ENCODE data around the gene SIRT1.

SIRT1 gene

DNA sequence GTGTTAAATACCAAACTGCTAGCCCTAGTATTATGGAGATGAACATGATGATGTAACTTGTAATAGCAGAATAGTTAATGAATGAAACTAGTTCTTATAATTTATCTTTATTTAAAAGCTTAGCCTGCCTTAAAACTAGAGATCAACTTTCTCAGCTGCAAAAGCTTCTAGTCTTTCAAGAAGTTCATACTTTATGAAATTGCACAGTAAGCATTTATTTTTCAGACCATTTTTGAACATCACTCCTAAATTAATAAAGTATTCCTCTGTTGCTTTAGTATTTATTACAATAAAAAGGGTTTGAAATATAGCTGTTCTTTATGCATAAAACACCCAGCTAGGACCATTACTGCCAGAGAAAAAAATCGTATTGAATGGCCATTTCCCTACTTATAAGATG lies 33.2 kb downstream of the SIRT1 start:
- no peak for DNase-seq (ENCODE audit: low spot score)
- TF ChIP-seq, protein P1, sequence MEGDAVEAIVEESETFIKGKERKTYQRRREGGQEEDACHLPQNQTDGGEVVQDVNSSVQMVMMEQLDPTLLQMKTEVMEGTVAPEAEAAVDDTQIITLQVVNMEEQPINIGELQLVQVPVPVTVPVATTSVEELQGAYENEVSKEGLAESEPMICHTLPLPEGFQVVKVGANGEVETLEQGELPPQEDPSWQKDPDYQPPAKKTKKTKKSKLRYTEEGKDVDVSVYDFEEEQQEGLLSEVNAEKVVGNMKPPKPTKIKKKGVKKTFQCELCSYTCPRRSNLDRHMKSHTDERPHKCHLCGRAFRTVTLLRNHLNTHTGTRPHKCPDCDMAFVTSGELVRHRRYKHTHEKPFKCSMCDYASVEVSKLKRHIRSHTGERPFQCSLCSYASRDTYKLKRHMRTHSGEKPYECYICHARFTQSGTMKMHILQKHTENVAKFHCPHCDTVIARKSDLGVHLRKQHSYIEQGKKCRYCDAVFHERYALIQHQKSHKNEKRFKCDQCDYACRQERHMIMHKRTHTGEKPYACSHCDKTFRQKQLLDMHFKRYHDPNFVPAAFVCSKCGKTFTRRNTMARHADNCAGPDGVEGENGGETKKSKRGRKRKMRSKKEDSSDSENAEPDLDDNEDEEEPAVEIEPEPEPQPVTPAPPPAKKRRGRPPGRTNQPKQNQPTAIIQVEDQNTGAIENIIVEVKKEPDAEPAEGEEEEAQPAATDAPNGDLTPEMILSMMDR (IDR thresholded peaks at IDR 0.05; ENCODE audit: extremely low read depth, missing control alignments) = no peak

- TF ChIP-seq, protein P1 (IDR thresholded peaks at IDR 0.05; ENCODE audit: extremely low read depth, missing control alignments) = no peak
- no peak for DNase-seq (ENCODE audit: low spot score)
Measured at GRCh38 chr10:67921065-67921464, 36.6 kb downstream of the SIRT1 start.

- no peak for DNase-seq (ENCODE audit: low spot score)
- TF ChIP-seq, protein P1 (IDR thresholded peaks at IDR 0.05; ENCODE audit: extremely low read depth, missing control alignments) = no peak
Measured at GRCh38 chr10:67923551-67923950, 39.1 kb downstream of the SIRT1 start.

DNA sequence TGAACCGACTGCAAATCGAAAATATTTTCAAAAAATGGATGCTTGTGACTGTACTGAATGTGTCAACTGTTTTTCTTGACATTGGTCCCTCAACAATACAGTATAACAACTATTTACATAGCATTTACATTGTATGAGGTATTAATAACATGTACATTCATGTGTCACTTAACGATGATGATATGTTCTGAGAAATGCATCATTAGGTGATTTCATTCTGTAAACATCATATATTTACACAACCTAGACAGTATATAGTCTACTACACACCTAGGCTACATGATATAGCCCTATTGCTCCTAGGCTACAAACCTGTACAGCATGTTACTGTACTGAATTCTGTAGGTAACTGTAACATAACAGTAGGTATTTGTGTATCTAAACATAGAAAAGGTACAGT lies 39.7 kb downstream of the SIRT1 start:
- DNase-seq (ENCODE audit: low spot score) = no peak
- TF ChIP-seq, protein P1 (IDR thresholded peaks at IDR 0.05; ENCODE audit: extremely low read depth, missing control alignments) = no peak

- no peak for DNase-seq (ENCODE audit: low spot score)
- TF ChIP-seq, protein P1 (IDR thresholded peaks at IDR 0.05; ENCODE audit: extremely low read depth, missing control alignments) = no peak
Measured at GRCh38 chr10:67925449-67926005, 41.1 kb downstream of the SIRT1 start.

DNA sequence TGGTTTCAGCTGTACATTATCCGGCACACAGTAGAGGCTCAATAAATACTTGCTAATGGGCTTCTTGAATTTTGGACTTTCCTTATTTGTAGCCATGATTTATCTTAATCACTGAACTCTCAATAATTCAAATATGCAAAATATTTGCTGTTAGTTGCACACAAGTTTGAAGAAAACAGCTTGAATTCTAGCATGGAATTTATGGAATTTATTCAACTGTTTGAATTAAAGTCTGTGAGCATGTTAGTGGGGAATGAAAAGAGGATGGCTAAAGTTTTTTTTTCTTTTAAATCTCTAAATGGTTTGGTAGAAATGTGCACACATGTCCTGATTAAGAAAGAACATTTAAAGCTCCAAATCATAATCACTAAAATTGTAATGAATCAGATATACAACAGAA lies 42.5 kb downstream of the SIRT1 start:
- TF ChIP-seq, protein P1 (IDR thresholded peaks at IDR 0.05; ENCODE audit: extremely low read depth, missing control alignments) = no peak
- no peak for DNase-seq (ENCODE audit: low spot score)

DNA sequence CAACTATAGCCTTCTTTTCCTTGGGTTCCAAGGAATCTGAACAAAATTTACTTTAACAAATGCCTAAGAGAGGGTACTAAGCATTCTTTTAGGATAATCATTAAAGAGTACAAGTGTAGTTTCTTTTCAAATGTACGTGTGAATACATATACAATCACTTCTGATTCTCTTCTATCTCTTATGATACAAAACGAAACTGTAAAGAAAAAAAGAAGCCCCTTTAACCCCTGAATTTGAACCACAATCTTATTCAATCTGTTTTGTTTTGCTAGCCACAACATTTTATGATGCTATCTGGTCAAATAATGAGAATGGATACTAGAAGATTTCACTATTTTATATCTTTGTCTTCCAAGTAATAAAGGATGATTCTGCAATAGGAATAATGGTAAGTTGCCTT lies 48.7 kb downstream of the SIRT1 start:
- TF ChIP-seq, protein P1 (IDR thresholded peaks at IDR 0.05; ENCODE audit: extremely low read depth, missing control alignments) = no peak
- DNase-seq (ENCODE audit: low spot score) = no peak

Data from GM20000 (cell line).